ENCODE data around the gene SLC35B1. TPM values are rescaled to one million over a fixed set of nuclear protein-coding genes. Genes with fewer than 3 reads are reported as not detected.
"Not testable (repeated sequence)": the region's sequence is repeated elsewhere in the genome, so short reads cannot be mapped to it uniquely, and the experiment has no call there.

The SLC35B1 gene
- total RNA-seq, 1 donor from 2014 or later = 58.9 TPM

DNA sequence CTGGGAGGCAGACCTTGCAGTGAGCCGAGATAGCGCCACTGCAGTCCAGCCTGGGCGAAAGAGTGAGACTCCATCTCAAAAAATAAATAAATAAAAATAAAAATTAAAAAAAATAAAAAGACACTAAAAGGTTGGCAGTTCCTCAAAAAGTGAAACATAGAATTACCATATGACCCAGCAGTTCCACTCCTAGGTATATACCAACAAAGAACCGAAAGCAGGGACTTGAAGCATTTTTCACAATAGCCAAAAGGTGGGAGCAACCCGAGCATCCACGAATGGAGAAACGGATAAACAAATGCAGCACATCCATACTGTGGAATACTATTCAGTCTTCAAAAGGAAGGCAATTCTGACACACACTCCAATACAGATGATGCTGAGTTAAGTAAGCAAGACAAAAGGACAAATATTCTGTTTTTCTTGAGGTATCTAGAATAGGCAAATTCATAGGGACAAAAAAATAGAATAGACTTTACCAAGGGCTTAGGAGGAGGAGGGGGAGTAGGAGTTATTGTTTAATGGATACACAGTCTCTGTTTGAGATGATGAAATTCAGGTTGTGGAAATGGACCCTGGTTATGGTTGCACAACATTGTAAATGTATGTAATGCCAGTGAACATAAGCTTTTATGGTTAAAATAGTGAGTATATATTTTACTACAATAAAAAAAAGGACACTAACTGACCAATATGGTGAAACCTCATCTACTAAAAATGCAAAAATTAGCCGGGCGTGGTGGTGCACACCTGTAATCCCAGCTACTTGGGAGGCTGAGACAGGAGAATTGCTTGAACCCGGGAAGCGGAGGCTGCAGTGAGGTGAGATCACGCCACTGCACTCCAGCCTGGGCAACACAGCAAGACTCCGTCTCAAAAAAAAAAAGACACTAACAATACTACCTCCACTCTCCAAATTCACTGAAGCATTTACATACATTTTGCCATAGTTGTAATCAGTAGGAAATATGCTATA, 27.0 kb upstream of the SLC35B1 start:
- no peak for DNase-seq

DNA sequence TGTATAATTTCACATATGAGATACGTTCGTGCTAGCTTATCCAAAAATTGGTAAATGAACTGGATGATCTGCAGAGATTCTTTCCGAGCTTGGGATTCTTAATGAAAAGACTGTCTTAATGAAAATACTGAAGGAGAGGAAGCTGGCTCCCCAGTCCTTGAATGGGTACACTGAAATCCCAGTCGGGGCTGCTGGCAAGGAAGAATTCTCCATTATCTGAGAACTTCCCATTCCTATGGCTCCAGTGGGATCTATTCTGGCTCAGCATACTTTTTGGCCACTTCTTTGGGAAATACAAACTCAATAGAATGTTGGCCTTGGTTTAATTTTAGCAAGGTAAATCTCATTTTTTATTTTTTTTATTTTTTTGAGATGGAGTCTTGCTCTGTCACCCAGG, 23.7 kb upstream of the SLC35B1 start:
- DNase-seq = no peak

DNA sequence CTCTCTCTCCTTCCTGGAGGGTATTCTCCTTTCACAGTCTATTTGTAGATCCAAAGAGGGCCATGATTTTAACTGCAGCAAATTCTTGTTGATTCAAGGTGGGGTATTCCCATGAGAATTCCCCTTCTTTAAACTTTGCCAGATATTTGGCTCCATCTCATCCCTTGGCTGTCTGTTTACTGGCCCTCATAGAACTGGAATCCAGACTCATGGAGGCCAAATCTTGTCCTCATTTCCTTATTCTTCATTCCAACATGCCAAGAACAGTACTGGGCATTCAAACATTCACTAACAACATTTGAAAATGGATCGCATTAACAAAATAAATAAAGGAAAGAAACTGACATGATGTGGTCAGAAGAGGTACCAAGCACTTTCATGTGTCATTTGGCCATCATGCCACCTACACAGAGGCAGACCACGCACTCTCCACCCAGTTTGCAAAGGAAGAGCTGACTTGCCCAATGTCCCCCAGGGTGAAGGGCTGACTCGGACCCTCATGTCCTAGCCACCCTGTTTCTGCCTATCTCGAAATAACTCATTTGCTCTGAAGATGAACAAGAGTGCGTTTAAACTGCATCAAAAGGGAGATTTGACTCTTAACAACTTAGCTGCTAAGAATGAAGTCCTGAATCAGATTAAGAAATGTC, 23.1 kb upstream of the SLC35B1 start:
- no peak for DNase-seq

DNA sequence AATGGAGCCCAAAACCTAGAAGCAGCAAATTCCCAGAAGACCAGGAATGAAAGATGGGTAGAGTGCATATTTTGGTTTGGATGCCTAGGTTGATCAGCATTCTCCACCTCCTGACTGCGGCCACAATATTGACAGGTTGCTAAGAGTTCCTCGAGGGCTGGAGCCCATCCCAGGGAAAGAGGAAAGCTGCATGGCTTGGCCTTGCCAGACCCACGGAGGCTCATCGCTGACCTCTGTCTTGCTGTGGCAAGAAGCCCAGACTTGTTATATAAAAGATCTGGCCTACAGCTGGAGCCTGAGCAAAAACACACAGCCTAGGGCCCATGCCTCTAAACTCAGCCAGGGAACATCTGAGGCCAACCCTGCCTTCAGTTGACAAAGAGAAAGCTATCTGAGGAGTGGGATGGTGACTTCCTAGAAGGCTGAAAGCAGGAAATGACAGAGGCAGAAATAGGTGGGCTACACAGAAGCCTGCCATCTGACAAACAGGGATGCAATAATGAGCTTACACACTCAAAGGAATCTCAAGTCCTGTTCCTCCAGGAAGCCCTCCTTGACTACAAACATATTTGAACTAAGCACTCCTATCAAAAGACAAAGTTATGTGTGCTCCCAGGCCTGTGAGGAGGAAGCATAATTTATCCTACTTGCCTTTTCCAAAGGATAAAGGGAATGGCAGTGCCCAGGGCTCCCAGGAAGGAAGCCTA, 22.5 kb upstream of the SLC35B1 start:
- peak; percentile 81 for DNase-seq

DNA sequence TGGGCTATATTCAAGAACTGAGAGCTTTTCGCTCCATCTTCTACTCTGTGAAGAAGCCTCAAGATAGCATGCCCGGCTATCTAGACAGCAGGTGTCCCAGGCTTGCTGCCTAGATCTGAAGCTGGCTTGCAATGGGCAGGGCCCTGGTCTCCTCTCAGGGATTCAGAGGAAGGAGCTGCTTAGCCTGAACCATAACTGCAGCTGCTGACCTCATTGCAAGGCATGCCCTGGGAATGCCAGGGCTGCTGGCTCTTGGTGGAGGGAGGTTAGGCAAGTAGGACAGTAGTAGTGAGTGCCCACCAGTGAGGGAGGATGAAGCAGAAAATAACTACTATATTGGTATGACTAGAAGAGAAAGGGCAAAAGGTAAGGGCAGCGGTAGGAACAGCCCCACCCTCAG, 21.3 kb upstream of the SLC35B1 start:
- no peak for DNase-seq

DNA sequence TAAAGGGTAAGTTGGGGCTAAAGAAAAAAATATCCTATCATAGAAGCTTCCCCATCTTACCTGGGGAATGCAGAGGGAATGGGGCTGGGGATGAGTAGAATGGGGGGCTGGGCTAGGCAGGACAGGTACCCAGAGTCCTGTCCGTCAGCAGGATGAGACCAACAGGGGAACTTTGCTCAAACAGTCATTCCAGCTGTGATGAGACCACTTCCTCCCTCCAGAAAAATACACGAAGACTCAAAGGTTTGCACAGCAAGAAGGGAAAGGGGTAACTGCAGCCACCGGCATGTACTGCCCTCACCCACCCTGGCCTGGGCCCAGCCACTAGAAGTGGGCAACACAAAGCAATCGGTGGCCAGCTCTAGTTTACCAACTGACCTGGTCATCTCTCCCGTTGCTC, 20.7 kb upstream of the SLC35B1 start:
- no peak for DNase-seq

DNA sequence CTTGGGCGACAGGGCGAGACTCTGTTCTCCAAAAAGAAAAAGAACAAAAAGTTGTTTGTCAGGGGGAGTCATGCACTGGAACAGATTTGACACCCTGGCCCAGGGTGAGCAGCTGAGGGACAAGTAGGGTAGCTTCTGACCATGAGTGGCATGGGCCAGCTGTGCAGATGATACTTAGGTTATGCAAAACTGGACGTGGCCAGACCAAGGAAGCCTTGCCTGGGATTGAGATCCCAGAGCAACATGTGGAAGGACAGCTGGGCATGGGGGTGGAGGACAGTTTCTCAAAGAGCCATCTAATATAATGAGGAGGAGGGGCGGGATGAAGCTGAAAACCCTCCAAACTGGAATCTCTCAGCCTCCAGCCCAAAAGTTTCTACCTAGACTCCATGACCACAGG, 19.6 kb upstream of the SLC35B1 start:
- no peak for DNase-seq

DNA sequence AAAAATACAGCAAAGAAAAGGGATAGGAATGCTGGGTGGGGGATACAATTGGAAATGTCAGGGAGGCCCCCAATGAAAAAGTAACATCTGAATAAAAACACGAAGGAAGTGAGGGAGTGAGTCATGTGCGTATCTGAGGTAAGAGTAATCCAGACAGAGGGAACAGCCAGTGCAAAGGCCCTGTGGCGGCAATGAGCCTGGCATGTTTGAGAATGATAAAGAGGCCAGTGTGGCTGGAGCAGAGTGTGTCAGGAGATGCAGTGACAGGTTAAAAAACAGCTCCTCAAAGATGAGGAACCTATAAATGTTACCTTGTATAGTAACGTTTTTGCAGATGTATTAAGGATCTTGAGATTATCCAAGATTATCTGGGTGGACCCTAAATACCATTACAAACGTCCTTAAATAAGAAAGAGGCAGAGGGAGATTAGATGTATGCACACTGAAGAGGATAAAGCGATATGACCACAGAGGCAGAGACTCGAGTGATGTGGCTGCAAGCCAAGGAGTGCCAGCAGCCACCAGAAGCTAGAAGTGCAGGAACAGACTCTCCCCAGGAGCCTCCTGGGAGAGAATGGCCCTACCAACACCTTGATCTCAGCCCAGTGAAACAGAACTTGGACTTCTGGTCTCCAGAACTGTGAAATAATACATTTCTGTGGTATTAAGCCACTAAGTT, 17.8 kb upstream of the SLC35B1 start:
- no peak for DNase-seq

DNA sequence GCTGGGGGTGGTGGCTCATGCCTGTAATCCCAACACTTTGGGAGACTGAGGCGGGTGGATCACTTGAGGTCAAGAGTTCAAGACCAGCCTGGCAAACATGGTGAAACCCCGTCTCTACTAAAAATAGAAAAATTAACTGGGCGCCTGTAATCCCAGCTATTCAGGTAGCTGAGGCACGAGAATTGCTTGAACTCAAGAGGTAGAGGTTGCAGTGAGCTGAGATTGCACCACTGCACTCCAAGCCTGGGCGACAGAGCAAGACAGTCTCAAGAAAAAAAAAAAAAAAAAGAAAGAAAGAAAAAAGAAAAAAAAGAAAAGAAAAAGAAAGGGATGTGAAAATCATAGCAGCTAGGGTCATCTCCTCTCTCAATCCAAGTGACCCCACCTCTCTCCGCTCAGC, 16.8 kb upstream of the SLC35B1 start:
- DNase-seq = not testable (repeated sequence)

DNA sequence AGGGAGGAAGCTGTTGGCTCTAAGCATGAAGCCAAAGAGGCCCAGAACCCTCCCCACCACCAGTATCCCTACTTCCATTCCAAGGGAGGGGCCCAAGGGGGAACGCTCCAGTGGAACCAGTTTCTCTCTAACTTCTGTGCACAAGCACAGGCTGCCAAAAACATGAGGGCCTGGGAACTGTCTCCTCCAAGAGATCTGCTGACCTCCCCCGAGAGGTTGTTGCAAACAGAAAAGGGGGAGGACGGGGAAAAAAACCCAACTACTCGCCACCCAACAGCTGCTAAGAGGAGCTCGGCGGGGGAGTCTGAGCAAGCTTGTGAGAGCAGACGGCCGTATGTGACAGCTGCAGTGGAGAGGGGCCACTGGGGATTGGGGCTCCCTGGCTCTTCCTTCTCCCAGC, 15.7 kb upstream of the SLC35B1 start:
- no peak for DNase-seq

DNA sequence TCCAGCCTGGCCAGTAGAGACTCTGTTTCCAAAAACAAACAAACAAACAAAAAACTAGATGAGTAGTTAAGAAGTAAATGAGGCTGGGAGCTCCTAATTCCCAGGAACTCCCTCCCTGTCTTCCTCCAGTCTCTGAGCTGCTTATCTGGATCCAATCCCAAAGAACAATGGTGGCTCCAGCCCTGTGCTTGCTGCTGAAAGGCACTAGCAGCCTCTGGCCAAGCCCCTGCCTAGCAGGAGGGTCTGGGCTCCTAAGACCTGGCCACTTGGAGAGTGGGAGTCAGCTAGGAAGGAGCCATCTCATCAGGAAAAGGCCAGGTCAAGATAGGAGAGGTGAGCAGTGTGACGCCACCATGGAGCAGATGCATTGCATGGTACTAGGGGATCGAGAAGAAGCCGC, 14.3 kb upstream of the SLC35B1 start:
- no peak for DNase-seq

DNA sequence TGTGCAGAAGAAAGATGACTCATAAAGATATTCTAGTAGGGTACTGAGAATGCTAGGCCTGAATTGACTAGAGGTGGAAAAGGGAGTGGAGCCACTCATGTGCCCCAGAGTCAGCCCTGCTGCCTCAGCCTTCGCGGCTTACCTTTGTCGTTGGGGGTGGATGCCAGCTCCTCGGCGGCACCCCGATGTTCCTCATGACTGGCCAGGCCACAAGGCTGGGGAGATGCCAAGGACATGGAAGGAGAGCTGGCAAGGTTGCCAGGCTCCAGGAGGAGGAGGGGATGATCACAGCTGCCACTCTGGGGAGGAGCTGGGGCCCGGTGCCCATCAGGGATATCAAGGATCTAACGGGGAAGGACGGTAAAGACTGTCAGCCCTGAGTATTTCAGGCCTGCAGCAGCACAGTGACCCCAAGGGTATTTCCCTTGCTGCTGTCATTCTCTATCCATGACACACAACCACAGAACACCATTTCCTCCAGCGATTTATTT, 9.7 kb upstream of the SLC35B1 start:
- DNase-seq = no peak

DNA sequence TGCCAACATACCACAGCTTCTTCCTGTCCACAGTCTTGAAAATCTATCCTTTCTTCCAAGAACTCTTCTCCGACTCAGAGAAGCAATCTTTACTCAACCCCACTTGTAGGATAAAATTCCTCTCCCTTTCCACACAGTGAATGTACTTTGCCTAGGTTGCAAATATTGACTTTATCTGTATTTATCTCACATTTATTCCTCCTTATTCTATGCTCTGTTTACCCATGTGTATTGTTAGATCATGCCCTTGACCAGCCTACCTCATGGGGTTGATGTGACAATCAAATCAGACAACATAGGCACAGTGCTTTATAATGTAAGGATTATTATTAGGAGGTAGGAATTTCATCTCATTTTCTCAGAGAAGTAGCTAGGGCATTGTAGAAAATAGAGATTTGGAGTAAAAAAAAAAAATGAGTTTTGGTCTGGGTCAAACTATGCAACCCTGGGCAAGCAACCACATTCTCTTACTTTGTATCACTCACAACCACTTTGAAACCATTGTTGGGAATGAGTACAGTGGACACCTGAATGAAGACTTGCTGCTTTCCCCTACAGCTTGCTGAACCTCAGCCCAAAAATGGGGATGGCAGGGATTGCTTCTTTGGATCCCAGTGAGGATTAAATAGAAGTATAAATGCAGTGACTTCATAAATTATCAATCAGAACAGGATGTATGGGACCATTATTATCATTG, 9.1 kb upstream of the SLC35B1 start:
- DNase-seq = no peak

DNA sequence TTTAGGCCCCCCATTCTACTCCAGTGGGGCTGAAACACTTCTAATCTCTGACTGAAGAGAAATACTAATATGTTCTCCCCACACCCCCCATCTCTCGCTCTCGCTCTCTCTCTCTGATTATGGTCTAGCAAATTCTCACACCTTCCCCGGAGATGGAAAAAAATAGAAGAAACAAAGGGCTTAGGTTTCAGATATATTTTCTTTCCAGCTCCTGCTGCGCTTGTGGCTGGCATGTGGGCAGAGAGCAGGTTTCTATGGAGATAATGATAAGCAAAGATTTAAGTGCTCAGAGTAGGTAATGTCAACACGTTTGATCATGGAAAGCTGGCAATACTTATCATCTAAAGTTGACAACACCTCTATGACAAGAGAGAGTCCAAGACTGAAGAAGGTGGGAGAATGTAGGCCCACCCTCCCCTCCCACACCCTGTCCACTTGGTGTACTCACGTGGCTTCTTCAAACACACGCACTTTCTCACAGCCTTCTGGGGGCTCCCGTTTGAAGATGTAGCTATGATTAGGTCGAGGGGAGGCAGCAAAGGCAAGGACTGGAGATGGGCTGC, 8.0 kb upstream of the SLC35B1 start:
- DNase-seq = no peak

DNA sequence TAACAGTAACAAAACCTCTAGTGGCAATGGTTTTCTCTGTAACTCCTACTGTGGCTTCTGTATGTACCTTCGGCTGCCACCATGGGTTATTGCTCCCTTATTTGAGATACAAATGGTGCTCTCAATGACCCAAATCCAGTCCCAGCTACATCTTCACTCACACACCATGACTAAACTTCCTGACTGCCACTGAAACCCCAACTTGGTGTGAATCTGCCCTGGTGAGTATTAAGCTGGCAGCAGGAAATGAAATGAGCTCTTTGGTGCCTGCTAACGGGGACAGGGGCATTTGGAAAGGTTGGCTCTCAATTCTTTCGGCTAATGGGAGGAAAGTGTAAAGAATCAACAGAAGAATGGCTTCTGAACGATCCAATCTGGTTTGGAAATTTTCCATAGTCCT, 7.5 kb upstream of the SLC35B1 start:
- no peak for DNase-seq

DNA sequence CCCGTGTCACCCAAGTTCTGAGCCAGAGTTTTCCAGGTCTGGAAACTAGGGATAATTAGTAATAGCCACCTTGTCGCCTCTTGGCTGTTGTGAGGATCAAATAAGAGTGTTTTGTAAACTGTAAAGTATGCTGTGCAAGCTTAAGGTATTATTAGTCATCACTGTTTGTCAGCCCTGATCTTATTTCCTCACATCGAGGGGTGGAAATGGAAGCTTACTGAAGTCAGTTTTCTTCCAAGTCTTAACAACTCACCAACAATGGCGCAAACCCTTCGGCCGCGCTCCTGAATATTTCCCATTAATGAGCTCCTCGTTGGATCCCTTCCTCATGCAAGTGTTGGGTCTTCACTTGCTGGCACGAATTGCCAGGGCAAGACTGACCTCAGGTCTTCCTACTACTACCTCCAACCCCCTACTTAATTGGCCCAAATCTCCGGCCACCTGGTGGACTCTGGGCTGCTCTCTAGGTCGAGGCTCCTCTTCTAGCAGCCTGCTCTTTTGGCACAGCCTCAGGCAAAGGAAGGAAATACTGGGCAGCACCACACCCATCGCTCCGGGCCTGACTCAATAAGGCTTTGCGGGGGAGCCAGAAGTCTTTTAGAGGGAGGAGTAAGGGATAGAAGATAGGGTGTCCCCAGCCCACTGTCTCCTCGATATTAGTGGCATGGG, 885 bp upstream of the SLC35B1 start:
- DNase-seq = peak; percentile 67

DNA sequence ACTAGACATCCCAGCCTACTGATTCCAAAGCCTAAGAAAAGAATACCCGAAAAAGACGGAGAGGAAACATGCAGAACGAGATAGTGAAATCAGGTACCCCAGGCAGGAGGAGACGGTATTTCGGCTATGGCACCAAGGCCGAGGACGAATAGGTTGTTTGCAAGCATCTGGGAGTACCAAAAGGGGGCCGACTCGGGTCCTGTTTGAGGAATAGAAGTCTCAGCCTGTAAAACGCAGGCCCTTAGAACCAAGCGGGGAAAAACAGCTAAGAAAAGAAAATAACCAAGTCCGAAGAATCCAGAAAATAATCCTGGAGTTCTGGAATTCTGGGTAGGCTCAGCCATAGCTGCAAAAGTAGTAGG, 537 bp downstream of the SLC35B1 start:
- DNase-seq = peak; percentile 39

DNA sequence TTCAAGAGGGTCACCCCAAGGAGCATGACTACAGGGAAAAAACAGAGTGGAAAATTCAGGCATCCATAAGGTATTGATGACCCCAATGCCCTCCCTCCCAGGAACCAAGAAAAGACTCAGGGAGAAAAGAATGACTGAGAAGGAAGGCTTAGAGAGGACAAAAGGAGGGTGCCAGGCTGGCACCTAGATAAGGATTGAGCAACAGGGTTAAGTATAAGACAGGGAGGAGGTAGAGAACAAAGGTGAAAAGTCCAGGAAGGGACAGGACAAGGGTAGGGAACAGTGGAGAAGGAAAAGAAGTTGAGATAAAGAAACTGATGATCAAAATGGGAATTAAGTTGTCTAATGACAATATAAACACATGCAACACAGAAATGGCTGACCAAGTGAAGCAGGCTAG, 2.5 kb downstream of the SLC35B1 start:
- DNase-seq = no peak

DNA sequence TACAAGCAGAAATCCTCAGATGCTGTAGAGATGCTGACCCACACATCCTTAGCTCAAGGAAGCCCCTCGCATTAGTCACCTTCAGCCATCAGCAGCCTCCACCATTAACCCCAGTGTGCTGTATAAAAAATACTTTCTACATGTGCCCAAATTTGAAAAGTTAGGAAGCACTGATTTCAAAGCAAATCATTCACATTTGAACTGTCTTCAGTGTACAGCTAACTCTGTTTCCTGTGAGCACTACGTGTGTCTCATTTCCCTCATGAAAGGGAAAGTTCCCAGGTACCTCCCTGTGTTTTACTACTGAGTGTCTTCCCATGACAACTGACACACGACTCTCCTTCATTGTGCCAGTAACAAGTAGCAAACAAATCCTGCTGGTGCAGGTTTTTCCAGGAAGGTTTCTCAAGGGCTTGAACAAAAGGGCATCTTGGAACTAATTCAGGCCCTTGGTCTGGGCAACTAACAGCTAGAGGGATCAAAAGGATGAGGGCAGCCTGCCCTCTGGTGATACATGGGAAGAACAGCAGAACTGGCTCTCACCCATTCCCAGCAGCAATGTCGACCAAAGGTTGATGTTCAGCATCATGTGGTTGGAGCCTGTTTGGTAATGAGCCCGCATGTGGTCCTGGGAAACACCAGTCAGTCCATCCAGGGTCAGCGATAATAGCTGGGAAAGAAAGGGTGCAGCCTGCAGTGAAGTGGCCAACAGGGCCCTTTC, 4.0 kb downstream of the SLC35B1 start:
- peak; percentile 82 for DNase-seq

DNA sequence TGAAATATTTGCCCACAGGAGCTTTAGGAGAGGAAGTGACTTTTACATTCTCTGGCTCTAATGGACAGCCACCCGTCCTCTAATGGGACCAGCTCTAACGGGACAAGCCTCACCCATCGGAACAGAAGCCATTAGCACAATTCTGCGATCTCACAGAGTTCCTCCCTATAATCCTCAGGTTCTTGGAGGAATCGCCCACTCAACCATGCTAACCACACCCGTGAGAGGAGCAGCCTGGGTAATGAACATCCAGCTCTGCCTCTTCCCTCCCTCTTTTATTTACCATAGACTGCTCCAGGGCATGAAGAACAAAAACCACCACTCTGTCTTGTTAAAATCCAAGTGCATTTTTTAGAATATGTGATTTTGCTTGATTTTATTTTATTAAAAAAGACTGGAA, 6.8 kb downstream of the SLC35B1 start:
- DNase-seq = no peak
